ENCODE data around the gene CCNC. TPM values are rescaled to one million over a fixed set of nuclear protein-coding genes. Genes with fewer than 3 reads are reported as not detected.

Gene CCNC, protein sequence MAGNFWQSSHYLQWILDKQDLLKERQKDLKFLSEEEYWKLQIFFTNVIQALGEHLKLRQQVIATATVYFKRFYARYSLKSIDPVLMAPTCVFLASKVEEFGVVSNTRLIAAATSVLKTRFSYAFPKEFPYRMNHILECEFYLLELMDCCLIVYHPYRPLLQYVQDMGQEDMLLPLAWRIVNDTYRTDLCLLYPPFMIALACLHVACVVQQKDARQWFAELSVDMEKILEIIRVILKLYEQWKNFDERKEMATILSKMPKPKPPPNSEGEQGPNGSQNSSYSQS
- 10 to 100 TPM; 76.6 to 93.8 (median 92.0) TPM for polyA plus RNA-seq (ENCODE audit: insufficient read length in 4 of 4)

DNA sequence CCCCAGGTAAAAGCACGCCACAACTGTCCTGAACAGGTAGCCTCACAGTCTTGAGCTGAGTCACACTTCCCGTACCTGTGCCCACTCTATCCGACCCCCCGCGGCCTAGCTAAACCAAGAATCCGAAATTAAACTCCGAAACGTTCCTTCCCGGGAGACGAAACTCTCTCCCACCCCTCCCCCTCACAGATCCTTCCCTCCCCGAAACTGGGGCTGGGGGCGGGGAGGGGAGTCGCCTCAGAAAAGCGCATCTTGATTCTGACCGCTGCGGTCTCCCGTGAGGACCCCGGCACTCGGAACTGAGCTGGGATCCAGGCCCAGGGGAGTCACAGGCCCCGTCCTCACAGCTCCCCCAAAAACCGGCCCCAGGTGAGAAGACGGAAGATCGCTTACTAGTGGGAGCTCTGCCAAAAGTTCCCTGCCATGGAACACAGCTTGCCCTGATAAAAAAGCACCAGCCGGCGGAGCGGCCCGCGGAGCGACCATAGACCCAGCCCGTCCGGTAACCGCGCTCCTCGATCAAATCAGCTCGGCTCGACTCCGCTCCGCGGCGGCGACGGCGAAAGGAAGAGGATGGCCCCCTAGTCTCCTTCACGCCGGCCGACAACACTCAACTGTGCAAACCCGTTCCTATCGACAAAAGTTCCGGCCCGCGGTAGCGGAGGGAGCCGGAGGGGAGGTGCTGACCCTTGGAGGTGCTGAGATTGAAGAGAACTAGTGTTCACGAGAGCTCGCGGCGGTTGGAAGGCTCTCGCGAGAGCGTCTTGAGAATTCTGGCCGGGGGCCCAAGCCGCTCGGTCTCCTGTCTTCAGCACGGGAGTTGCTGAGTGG is at the start of gene CCNC:
CCNC (minus strand) TSS at position 558 of the 831 bp plus-strand sequence; CDS start at position 425, 133 bp downstream.
- DNase-seq (ENCODE audit: low read depth in 4 of 4, low spot score in 3 of 4) = peak; percentile 84 to 94 (median 90)

DNA sequence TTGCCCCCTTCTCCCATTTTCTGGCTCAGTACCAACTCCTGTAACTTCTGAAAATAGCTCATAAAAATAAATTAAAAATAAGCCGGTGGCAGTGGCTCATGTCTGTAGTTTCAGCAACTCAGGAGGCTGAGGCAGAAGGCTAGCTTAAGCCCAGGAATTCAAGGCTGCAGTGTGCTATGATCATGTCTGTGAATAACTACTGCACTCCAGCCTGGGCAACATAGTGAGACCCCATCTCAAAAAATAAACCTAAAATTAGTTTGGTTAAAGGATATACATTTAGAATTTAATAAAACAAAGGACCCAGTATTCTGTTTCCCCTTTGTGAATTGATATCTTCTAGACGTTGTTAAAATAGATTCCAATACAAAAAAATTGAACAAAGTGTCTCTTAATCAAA is 48.7 kb upstream of the CCNC start:
- DNase-seq (ENCODE audit: low read depth in 4 of 4, low spot score in 3 of 4) = no peak

DNA sequence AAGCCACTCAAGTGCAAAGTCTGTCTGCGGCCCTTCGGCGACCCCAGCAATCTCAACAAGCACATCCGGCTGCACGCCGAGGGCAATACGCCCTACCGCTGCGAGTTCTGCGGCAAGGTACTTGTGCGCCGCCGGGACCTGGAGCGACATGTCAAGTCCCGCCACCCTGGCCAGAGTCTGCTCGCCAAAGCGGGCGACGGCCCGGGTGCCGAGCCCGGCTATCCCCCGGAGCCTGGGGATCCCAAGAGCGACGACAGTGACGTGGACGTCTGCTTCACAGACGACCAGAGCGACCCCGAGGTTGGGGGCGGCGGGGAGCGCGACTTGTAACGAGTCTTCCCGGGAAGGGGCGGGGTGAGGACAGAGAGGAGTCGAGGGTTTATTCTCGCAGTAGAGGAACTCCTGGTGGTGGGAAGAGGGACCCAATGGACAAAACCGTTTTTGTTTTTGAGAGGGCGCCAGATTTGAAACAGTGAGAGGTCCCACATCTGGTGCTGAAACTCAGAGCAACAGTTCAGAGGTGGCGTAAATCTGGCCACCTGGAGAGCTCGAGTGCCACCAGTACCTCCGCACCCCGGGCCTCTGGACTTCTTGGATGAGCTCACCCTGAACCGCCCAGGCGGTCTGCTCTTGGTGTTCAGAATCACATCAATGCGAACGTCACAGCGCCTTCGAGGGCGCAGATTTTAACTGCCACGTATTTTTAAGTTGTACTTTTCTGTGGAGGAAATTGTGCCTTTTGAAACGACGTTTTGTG is 46.1 kb upstream of the CCNC start:
- DNase-seq (ENCODE audit: low read depth in 4 of 4, low spot score in 3 of 4) = no peak

DNA sequence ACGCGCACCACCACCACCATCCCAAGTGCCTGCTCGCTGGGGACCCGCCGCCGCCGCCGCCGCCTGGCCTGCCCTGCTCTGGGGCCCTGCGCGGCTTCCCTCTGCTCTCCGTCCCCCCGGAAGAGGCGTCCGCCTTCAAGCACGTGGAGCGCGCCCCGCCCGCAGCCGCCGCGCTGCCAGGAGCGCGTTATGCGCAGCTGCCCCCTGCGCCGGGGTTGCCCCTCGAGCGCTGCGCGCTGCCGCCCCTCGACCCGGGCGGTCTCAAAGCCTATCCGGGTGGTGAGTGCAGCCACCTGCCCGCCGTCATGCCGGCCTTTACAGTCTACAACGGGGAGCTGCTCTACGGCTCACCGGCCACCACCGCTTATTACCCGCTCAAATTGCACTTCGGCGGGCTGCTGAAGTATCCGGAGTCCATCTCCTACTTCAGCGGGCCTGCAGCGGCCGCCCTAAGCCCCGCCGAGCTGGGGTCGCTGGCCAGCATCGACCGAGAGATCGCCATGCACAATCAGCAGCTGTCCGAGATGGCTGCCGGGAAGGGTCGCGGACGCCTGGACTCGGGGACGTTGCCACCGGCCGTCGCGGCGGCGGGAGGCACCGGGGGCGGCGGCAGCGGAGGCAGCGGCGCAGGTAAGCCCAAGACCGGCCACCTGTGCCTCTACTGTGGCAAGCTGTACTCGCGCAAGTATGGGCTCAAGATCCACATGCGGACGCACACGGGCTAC is 45.4 kb upstream of the CCNC start:
- DNase-seq (ENCODE audit: low read depth in 4 of 4, low spot score in 3 of 4) = no peak

DNA sequence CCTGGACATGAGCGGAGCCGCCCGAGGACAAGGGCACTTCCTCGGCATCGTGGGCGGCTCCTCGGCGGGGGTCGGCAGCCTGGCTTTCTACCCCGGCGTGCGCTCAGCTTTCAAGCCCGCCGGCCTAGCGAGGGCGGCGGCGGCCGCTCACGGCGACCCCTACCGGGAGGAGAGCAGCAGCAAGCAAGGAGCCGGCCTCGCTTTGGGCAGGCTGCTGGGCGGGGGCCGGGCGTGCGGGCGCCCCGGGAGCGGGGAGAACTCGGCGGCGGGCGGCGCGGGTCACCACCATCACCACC is 44.9 kb upstream of the CCNC start:
- no peak for DNase-seq (ENCODE audit: low read depth in 4 of 4, low spot score in 3 of 4)

DNA sequence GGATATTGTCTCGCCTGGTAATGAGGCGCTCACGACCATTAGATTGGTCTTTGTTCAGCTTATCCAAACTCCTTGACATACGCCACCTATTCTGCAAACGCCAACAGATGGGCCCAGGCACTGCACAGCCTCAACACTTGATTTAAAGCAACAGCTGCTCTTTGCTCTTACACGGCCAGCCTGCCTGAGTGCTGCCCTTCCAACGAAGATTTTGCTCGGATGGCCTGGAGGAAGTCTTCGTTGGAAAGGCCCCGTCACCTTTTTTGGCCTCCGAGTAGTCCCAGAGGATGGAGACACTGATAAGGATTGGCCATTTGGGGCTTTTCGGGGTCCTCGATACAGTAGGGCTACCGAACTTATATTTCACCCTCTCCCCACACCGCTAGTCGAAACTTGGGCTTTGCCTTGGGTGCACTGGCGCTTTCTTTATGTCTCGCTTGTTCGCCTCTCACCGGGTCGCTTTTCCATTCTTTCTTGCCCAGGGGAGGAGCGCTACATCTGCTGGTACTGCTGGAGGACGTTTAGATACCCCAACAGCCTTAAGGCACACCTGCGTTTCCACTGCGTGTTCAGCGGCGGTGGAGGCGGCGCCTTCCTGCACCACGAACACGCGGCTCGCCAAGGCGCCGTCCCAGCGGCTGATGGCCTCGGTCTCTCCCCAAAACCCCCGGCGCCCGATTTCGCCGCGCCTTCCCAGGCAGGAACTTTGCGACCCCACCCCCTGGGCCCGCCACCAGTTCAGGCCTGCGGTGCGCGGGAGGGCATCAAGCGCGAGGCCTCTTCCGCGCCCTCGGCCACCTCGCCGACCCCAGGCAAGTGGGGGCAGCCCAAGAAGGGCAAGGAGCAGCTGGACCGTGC is 44.3 kb upstream of the CCNC start:
- DNase-seq (ENCODE audit: low read depth in 4 of 4, low spot score in 3 of 4) = no peak

DNA sequence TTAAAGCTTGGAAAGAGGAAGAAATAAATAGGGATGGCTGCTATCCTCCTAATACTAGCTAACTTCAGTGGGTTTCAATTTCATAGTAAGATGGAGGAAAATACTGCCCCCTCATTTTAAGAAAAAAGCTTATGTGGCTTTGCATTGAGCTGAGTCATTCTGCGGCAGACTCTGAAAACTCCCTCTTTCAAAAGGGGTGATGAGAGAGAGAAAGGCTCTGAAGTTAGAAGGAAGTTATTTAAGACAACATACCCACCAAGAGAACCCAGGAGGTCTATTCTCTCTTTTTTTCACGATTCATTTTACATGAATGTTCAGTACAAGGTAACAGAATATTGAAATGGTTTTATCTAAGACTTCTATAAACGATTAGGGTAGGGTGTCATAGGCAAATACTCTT is 42.7 kb upstream of the CCNC start:
- no peak for DNase-seq (ENCODE audit: low read depth in 4 of 4, low spot score in 3 of 4)

DNA sequence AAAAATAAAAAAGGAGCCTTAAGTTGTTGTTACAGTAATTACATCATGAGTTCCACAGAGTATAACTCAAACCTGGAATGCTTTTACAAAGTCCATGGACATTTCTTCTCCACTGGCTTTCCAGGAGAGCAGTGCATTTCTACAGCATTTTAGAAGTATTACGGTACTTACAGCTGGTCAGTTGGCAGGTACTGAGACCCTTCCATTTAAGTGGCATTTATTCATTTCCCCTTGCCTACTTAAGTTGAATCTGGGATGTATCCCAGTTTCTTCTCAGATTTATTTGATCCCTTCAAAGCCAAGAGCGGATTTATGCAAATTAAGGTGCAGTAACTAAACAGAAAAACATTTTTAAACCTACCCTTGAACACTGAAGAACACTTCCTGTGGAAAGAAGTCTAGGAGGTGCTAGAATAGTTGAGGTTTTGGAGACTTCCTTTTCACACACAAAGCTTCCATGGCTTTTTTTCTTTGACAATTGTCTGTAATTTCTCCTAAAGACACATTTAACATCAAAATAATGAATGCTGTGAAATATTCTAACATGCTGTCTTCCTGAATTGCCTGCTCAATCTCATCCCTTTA is 41.5 kb upstream of the CCNC start:
- DNase-seq (ENCODE audit: low read depth in 4 of 4, low spot score in 3 of 4) = no peak

DNA sequence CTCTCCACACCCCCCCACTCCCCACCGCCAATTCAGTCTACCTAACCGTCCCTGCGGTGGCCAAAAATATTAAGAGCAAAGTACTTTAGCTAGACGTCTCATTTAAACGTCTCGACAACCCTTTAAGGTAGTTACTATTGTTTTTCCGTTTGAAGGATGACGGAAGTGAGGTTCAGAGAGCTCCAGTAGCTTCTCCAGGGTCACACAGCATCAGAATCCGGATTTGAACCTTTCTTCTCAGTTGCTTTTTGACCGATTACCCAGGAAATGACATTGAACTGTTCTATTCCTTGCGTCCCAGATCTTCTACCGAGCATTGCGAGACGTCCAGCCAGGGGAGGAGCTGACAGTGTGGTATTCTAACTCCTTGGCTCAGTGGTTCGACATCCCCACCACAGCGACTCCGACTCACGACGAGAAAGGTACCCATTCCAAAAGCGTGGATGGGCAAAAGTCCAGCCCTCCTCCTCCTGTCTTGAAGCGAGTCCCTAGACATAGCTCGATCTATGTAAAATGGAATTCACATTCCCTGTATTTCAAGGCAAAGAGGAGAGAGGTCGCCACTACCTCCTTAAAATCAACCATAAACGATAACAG is 40.5 kb upstream of the CCNC start:
- DNase-seq (ENCODE audit: low read depth in 4 of 4, low spot score in 3 of 4) = no peak

DNA sequence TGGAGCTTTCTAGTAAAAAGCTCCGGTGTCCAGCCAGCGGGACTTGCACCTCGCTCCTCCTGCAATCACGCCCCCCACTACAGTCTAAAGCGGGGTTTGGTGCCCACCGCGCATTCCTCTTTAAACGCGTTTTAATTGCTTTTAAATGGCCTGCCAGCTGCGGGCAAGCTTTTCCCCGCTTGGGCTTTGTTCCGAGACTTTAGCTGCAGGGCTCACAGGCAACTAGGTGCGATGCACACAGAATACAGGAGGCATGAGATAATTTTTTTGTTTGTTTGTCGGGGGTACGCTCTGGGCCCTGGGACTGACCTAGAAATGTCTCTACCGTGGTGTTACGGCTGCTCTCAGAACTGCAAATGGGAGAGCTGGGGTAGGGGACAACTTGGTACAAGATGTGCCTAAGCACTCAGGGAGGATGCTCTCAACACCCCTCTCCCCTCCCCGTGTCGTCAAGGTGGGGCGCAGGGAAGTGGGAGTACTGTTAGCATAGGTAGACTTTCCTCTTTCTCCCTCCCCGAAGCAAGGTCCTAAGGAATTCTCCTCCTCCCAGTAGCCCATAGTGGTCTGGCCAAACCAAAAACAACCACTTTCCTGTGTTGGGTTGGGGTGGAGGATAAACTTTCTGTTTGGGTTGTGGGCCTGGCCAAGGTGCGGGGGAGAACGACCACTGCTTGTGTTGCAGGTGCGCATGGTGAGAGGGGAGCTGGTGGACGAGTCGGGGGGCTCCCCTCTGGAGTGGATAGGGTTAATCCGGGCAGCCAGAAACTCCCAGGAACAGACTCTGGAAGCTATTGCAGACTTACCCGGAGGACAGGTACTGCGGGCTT is 39.8 kb upstream of the CCNC start:
- DNase-seq (ENCODE audit: low read depth in 4 of 4, low spot score in 3 of 4) = no peak

DNA sequence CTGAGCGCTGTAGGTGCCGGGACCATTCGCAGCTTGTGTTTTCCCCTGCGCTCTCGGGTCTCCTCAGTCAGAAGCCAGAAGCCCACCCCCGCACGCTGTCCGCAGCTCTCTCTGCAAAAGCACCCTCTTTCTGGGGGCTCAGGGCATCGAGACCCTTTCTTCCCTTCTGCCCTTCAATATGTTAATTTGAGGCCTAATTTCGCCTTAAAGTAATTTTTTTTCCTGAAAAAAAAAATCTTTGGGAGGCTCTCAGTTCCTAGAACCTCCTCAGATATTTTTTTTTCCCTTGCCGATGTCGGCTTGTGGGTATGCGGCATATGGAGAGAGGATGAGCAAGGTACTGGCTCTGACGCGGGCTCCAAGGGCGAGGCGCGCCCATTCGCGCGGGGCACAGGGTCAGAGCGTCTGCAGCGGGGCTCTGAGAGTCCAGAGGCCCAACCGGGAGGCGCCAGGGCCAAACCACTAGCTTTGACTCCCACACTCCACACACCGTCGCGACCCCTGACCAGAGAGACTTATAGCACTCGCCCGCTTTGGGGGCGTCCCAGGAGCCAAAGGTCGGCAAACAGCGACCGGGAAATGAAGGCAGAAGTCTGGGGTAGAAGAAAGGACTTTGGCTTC is 39.1 kb upstream of the CCNC start:
- DNase-seq (ENCODE audit: low read depth in 4 of 4, low spot score in 3 of 4) = no peak

DNA sequence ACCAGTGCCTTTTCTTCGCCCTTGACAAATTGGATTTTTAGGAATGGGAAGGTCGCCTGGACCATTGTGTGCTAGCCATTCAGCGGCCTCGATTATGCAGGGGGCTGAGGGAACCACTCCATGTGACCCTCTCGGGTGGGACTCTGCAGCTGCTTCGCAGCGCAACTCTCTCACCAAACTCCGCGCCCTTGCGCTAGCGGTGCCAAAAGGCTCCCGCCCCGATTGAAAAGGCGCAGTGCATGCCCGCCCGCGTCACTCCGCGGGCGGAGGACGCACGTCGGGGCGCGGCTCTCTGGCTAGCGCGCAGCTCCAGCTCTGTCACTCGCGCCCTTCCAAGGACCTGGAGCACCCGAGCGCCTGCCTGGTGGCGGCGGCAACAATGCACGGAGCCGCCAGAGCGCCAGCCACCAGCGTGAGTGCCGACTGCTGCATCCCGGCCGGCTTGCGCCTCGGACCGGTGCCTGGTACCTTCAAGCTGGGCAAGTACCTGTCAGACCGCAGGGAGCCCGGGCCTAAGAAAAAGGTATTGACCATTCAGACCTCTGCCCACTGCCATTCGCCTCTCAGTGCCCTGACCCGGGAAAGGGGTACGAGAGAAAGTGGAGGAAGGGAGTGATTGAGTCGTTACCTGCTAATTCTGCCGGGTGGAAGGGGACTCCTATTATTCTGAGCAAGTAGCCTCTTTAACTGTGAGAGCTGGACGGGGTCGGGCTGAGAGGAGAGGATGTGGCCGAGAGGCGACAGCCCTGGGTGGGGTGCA is 38.4 kb upstream of the CCNC start, which contains the start of gene PRDM13:
PRDM13 (plus strand) TSS at position 178 of the 760 bp plus-strand sequence; CDS start at position 380, 202 bp downstream.
- no peak for DNase-seq (ENCODE audit: low read depth in 4 of 4, low spot score in 3 of 4)

DNA sequence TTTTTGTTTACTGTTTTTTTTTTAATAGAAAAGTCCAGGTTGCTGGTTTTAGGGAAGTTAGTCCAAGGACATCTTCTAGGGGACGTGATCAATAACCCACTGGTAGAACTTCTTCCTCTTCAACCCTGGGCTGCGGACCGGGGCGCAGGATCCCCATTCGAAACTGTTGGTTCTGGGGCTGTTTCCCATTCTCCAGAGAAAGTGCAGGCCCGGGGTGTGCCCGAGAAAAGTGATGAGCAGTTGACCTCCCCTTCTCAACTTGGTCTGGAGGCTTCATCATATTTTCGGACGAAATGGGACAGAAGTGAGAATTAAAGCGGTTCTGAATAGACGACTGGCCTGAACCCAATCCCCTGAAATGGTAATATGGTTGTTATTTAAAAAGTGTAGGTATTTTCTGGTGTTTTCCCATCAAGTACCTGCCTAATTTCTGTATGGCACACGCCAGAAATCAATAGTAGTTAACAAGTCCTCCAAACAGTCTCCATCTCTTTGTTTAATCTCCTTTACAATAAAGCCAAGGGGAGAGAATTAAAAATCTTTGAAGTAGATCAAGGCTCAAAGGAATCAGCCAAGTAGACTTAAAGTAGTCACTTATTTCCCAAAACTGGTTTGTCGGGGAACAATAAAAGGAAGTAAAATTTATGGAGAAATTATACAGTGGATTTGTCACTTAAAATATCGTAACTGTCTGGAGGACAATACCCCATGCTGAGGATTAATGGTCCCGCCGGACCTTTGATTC is 37.6 kb upstream of the CCNC start:
- DNase-seq (ENCODE audit: low read depth in 4 of 4, low spot score in 3 of 4) = no peak

DNA sequence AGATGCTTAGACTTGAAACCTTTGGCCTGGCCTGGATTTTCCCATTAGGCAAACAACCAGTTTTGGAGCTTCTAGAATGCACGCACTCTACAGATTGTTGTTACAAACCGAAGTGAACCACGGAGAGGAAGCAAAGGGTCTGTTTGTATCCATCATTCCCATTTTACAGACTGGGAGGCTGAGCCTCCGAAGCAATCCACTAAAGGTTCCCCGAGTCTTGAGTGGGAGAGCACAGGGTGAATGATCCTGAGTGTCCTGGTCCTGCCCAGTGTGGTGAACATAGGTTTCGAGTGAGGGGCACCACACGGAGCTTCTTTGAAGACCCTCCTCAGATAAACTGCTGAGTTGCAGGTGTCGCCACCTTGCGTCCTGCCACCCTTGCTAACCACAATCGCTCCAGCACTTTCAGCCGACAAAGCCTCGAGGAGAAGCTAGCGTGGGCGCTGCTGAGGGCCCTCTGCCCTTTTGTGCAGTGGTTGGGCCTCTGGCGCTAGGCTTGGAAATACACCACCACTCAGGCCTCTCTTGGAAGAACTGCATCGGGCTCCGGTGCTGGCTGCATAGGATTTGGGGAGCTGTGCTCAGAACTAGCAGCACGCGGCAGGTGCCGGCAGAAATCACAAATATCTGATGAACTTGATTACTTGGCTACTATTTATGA is 36.7 kb upstream of the CCNC start:
- no peak for DNase-seq (ENCODE audit: low read depth in 4 of 4, low spot score in 3 of 4)

DNA sequence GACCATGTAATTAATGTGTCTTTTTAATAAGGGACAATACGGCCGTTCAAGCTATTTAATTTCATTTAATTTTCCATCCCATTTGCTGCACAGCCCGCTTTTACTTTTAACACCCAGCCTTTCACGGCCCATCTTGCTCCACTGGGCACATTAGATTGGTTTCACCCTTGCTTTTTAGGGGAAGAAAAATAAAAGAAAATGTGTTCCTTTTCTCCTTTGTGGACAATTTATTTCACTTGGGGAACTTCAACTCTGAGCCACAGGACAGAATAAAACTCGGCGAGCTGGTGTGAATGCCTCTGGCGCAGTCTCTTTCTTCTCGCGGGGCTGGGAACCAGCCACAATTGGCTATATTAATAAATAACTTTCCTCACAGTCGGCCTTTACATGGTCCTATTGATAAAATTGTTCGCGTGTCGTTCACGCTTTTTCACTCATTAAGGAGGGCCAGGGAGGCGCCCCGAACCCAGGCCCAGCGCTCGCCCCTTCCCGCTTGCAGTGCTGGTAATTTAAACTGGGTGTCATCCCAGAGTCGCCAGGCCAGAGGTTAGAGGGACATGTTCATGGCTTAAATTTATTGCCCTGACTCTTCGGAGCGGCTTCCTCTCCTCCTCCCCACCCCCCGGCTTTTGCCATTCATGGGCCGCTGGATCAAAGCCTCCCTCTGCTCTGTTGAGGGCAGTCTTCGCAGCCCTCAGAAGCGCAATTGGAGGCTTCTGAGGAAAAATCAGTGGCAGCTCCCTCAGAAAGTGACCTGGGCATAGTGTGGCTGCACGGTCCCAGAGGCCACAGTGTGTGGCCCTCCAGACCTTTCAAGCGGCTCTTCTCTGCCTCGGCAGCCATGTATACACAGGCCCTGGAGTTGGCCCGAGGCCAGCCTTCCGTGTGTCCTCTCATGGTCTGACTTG is 36.0 kb upstream of the CCNC start:
- DNase-seq (ENCODE audit: low read depth in 4 of 4, low spot score in 3 of 4) = no peak

All from right renal pelvis (tissue), 4 donors.